NB4 (cell line): Measurements from ENCODE around the gene IMPACT.

Experiments used
- DNase-seq: peaks from one replicate; pipeline ENCODE4 v3.0.0; 2010; ENCODE audit warnings: low read depth
- H3K4me3 ChIP-seq: one replicate; pipeline ENCODE4 v1.5.1; 2011; ENCODE audit warnings: mild to moderate bottlenecking, low read depth, low read length, moderate library complexity
- CTCF ChIP-seq: IDR thresholded peaks from one replicate; pipeline ENCODE4 v1.5.1; 2012; ENCODE audit warnings: low read depth, low read length
- MAX ChIP-seq: IDR thresholded peaks from 2 replicates; pipeline ENCODE4 v1.6.1; 2011; ENCODE audit warnings: low read depth, low read length
- MYC ChIP-seq: IDR thresholded peaks from 2 replicates; pipeline ENCODE4 v1.6.1; 2011; ENCODE audit warnings: low read depth, low read length
- POLR2A ChIP-seq: IDR thresholded peaks from 2 replicates; pipeline ENCODE4 v1.6.1; 2011; ENCODE audit warnings: mild to moderate bottlenecking; ENCODE audit not compliant: insufficient read length; ENCODE audit errors: extremely low read depth

Gene IMPACT

GRCh38 chr18:24446953-24447538, 20.6 kb downstream of the IMPACT start:
- H3K4me3 ChIP-seq, result no peak overlapping the region
- TF ChIP-seq MAX (no peak), CTCF (no peak), MYC (no peak), POLR2A (no peak)
- no peak for DNase-seq

- no peak for TF ChIP-seq POLR2A
- TF ChIP-seq MYC, result no peak
- no peak for TF ChIP-seq MAX
- no peak for TF ChIP-seq CTCF
- H3K4me3 ChIP-seq, result no peak overlapping the region
- DNase-seq, result no peak
These were observed 21.5 kb downstream of the IMPACT start for GRCh38 chr18:24447961-24448360.

GRCh38 chr18:24456549-24456948, 30.1 kb downstream of the IMPACT start:
- DNase-seq, result no peak
- H3K4me3 ChIP-seq, result no peak overlapping the region
- TF ChIP-seq CTCF (no peak), MYC (no peak), POLR2A (no peak), MAX (no peak)

GRCh38 chr18:24459772-24460171, 33.3 kb downstream of the IMPACT start:
- no peak overlapping the region for H3K4me3 ChIP-seq
- TF ChIP-seq CTCF, result no peak
- TF ChIP-seq MYC, result no peak
- TF ChIP-seq MAX, result no peak
- no peak for TF ChIP-seq POLR2A
- DNase-seq, result peak; percentile 38

- no peak for TF ChIP-seq MYC
- TF ChIP-seq CTCF, result no peak
- no peak for TF ChIP-seq MAX
- TF ChIP-seq POLR2A, result no peak
- peak; percentile 10 for DNase-seq
- H3K4me3 ChIP-seq, result no peak within 1 kb of the TSS
These were observed 33.9 kb downstream of the IMPACT start, which contains the start of gene HRH4 for GRCh38 chr18:24460388-24460787. TSS of gene HRH4 (plus strand) at chr18:24460637. CDS start at chr18:24460729, 92 bp downstream.
